ENCODE results near the gene TSPYL4. TPM values are rescaled to one million over a fixed set of nuclear protein-coding genes. Genes with fewer than 3 reads are reported as not detected.

TSPYL4 gene
- total and polyA plus RNA-seq, 12 donors, result 8.5 to 38.9 (median 28.3) TPM

GRCh38 chr6:116298973-116299372 lies 45.1 kb upstream of the TSPYL4 start:
- Histone ChIP-seq H3K27ac (no peak overlapping the region), H3K36me3 (no peaks in the 10 kb centered on the region), H3K4me3 (no peak overlapping the region), H3K4me1 (peaks cover 0 to 14% (median 0%) of the 10 kb centered on the region in 9 donors), H3K9me3 (peaks cover 0 to 18% (median 9%) of the 10 kb centered on the region in 11 donors), H3K27me3 (no peaks in the 10 kb centered on the region)
- intact Hi-C loops (cut with DNase I), result loop anchor here in 3 of 10 donors (10.0 kb wide), 2 partner anchors 76 to 146 kb away; partner anchors contain the start of gene DSE (in 1 of the 3)
- DNase-seq, result no peak
- no peak for ATAC-seq
- no peak for TF ChIP-seq CTCF (IDR thresholded peaks at IDR 0.05)

GRCh38 chr6:116298273-116298672 lies 44.4 kb upstream of the TSPYL4 start:
- no peak for DNase-seq
- no peak overlapping the region for H3K27ac ChIP-seq
- H3K9me3 ChIP-seq, result peaks cover 0 to 18% (median 9%) of the 10 kb centered on the region in 11 donors
- TF ChIP-seq CTCF (IDR thresholded peaks at IDR 0.05), result no peak
- H3K4me1 ChIP-seq, result peaks cover 0 to 14% (median 0%) of the 10 kb centered on the region in 9 donors
- no peaks in the 10 kb centered on the region for H3K36me3 ChIP-seq
- no peak overlapping the region for H3K4me3 ChIP-seq
- intact Hi-C loops (cut with DNase I), result loop anchor here in 3 of 10 donors (10.0 kb wide), 2 partner anchors 77 to 147 kb away; partner anchors contain the start of gene DSE (in 1 of the 3)
- no peaks in the 10 kb centered on the region for H3K27me3 ChIP-seq
- whole genome bisulfite sequencing, 2 donors, result 96 to 99% methylated on average over 3 of the region's 3 CpGs
- no peak for ATAC-seq

GRCh38 chr6:116292553-116292952 lies 38.7 kb upstream of the TSPYL4 start:
- peaks cover 0 to 7% (median 0%) of the 10 kb centered on the region in 9 donors for H3K4me1 ChIP-seq
- H3K9me3 ChIP-seq, result peaks cover 0 to 3% (median 0%) of the 10 kb centered on the region in 11 donors
- DNase-seq, result no peak
- H3K27ac ChIP-seq, result no peak overlapping the region
- 97% methylated on average over 1 of the region's 1 CpG for whole genome bisulfite sequencing, 2 donors
- H3K4me3 ChIP-seq, result no peak overlapping the region
- no peaks in the 10 kb centered on the region for H3K36me3 ChIP-seq
- intact Hi-C loops (cut with DNase I), result loop anchor here in 5 of 10 donors (5.0 to 10.0 kb wide), 3 partner anchors 82 to 240 kb away; partner anchors contain the start of gene DSE (in 1 of the 5)
- H3K27me3 ChIP-seq, result no peaks in the 10 kb centered on the region
- no peak for ATAC-seq
- TF ChIP-seq CTCF (IDR thresholded peaks at IDR 0.05), result no peak

GRCh38 chr6:116291701-116292396 lies 38.0 kb upstream of the TSPYL4 start:
- TF ChIP-seq CTCF (IDR thresholded peaks at IDR 0.05), result no peak
- 70 to 74% methylated on average over 4 of the region's 4 CpGs for WGBS, 2 donors
- Histone ChIP-seq H3K4me1 (peaks cover 0 to 7% (median 0%) of the 10 kb centered on the region in 9 donors), H3K36me3 (no peaks in the 10 kb centered on the region), H3K27me3 (no peaks in the 10 kb centered on the region), H3K27ac (no peak overlapping the region), H3K9me3 (no peaks in the 10 kb centered on the region), H3K4me3 (no peak overlapping the region)
- intact Hi-C loops (cut with DNase I), result loop anchor here in 5 of 10 donors (5.0 to 10.0 kb wide), 3 partner anchors 83 to 240 kb away; partner anchors contain the start of gene DSE (in 1 of the 5)
- DNase-seq (no peak), ATAC-seq (no peak)
